ENCODE results near the gene KIF26A. TPM values are rescaled to one million over a fixed set of nuclear protein-coding genes. Genes with fewer than 3 reads are reported as not detected.

Gene KIF26A
- total and polyA plus RNA-seq, 2 of the 13 experiments (the other 11 are each of a cell fraction or from before 2014, with no cell fraction given) = not detected

DNA sequence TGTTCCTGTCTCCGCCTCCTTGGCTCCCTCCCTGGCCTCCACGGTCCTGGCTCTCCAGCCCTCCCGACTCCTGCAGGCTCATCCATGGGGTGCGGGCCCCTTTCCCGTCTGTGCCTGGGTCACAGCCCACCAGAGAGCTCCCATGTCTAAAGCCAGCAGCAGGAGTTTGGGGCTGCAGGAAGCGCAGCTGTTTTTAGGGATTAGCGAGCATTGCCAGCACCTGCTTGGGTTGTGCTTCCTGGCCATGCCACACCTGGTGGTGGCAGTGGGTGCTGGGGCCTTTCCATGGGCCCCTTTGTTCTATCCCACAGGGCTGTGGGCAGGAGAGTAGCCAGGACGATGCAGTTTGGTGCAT, 64.7 kb downstream of the KIF26A start:
- Histone ChIP-seq H4K20me1 (ENCODE audit: insufficient read depth, low read length) (no peaks in the 10 kb centered on the region), H3K9me3 (ENCODE audit: low read length) (no peaks in the 10 kb centered on the region), H3K9ac (ENCODE audit: insufficient read depth, low read depth, low read length) (no peak overlapping the region), H3K4me1 (ENCODE audit: insufficient read depth, low read length) (peaks cover 11% of the 10 kb centered on the region), H3K79me2 (ENCODE audit: insufficient read depth, low read length) (no peaks in the 10 kb centered on the region), H3K27ac (ENCODE audit: extremely low read length, insufficient read depth, low read length) (no peak overlapping the region), H3K27me3 (ENCODE audit: control insufficient read depth in 1 of 2, insufficient read depth in 2 of 2, low read length in 2 of 2) (peaks cover 5 to 17% of the 10 kb centered on the region in 2 experiments; a peak in 4 of 5 replicates), H3K36me3 (replicated peaks in 1 of 2; ENCODE audit: control insufficient read depth in 1 of 2, insufficient read depth in 2 of 2, low read length in 2 of 2) (no peaks in the 10 kb centered on the region), H3K4me2 (ENCODE audit: low read depth, low read length) (no peak overlapping the region), H2AFZ (ENCODE audit: low read length) (no peak overlapping the region), H3K4me3 (replicated peaks in 1 of 3; ENCODE audit: insufficient read depth in 1 of 3, low read depth in 2 of 3, low read length in 3 of 3) (no peak overlapping the region)
- ATAC-seq (no peak), FAIRE-seq (no peak), DNase-seq (ENCODE audit: low spot score) (no peak)
- BruUV-seq (replicated peaks) = no TSS peak
- in situ Hi-C loops (cut with HindIII; ENCODE audit: extremely low pct_ligation_motif_present, low pct_unique_long_range_greater_than_20kb) = no loop called here
- intact Hi-C loops (cut with micrococcal nuclease; ENCODE audit: unreplicated experiment) = no loop called here
- CTCF ChIA-PET (ENCODE audit: low intra/inter-chr PET ratio, low total read pairs) = no interaction called here
- POLR2A ChIA-PET = no interaction called here
- WGBS (ENCODE audit: low lambda C conversion rate) = 0% methylated on average over 3 of the region's 8 CpGs
- TF ChIP-seq ATF7 (IDR thresholded peaks at IDR 0.05) (no peak), ATF7 (CRISPR knock-in tag; IDR thresholded peaks at IDR 0.05) (no peak), DNMT3B (CRISPR knock-in tag; conservative IDR thresholded peaks at IDR 0.05) (no peak), ZNF644 (CRISPR knock-in tag; IDR thresholded peaks at IDR 0.05; ENCODE audit: low read depth) (no peak), NFE2 (CRISPR knock-in tag; IDR thresholded peaks at IDR 0.05) (no peak), SRF (IDR thresholded peaks at IDR 0.05; ENCODE audit: low read depth, low read length) (no peak), AHR (CRISPR knock-in tag; IDR thresholded peaks at IDR 0.05) (no peak), MAFK (conservative IDR thresholded peaks at IDR 0.05 in 1 of 2, IDR thresholded peaks at IDR 0.05 in 1 of 2; ENCODE audit: low read length in 2 of 2) (no peak), ATM (IDR thresholded peaks at IDR 0.05; ENCODE audit: borderline replicate concordance) (no peak), ZFY (CRISPR knock-in tag; IDR thresholded peaks at IDR 0.05) (no peak), NRL (CRISPR knock-in tag; IDR thresholded peaks at IDR 0.05; ENCODE audit: borderline replicate concordance) (no peak), ZNF678 (CRISPR knock-in tag; IDR thresholded peaks at IDR 0.05) (no peak)
- TF ChIP-seq, protein P1, sequence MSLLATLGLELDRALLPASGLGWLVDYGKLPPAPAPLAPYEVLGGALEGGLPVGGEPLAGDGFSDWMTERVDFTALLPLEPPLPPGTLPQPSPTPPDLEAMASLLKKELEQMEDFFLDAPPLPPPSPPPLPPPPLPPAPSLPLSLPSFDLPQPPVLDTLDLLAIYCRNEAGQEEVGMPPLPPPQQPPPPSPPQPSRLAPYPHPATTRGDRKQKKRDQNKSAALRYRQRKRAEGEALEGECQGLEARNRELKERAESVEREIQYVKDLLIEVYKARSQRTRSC (CRISPR knock-in tag; IDR thresholded peaks at IDR 0.05; ENCODE audit: low read depth) = no peak
- TF ChIP-seq, protein P2, sequence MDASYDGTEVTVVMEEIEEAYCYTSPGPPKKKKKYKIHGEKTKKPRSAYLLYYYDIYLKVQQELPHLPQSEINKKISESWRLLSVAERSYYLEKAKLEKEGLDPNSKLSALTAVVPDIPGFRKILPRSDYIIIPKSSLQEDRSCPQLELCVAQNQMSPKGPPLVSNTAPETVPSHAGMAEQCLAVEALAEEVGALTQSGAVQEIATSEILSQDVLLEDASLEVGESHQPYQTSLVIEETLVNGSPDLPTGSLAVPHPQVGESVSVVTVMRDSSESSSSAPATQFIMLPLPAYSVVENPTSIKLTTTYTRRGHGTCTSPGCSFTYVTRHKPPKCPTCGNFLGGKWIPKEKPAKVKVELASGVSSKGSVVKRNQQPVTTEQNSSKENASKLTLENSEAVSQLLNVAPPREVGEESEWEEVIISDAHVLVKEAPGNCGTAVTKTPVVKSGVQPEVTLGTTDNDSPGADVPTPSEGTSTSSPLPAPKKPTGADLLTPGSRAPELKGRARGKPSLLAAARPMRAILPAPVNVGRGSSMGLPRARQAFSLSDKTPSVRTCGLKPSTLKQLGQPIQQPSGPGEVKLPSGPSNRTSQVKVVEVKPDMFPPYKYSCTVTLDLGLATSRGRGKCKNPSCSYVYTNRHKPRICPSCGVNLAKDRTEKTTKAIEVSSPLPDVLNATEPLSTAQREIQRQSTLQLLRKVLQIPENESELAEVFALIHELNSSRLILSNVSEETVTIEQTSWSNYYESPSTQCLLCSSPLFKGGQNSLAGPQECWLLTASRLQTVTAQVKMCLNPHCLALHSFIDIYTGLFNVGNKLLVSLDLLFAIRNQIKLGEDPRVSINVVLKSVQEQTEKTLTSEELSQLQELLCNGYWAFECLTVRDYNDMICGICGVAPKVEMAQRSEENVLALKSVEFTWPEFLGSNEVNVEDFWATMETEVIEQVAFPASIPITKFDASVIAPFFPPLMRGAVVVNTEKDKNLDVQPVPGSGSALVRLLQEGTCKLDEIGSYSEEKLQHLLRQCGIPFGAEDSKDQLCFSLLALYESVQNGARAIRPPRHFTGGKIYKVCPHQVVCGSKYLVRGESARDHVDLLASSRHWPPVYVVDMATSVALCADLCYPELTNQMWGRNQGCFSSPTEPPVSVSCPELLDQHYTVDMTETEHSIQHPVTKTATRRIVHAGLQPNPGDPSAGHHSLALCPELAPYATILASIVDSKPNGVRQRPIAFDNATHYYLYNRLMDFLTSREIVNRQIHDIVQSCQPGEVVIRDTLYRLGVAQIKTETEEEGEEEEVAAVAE (CRISPR knock-in tag; IDR thresholded peaks at IDR 0.05; ENCODE audit: borderline replicate concordance) = no peak
- TF ChIP-seq, protein P3, sequence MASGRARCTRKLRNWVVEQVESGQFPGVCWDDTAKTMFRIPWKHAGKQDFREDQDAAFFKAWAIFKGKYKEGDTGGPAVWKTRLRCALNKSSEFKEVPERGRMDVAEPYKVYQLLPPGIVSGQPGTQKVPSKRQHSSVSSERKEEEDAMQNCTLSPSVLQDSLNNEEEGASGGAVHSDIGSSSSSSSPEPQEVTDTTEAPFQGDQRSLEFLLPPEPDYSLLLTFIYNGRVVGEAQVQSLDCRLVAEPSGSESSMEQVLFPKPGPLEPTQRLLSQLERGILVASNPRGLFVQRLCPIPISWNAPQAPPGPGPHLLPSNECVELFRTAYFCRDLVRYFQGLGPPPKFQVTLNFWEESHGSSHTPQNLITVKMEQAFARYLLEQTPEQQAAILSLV (CRISPR knock-in tag; IDR thresholded peaks at IDR 0.05; ENCODE audit: borderline replicate concordance) = no peak
- TF ChIP-seq, protein P4, sequence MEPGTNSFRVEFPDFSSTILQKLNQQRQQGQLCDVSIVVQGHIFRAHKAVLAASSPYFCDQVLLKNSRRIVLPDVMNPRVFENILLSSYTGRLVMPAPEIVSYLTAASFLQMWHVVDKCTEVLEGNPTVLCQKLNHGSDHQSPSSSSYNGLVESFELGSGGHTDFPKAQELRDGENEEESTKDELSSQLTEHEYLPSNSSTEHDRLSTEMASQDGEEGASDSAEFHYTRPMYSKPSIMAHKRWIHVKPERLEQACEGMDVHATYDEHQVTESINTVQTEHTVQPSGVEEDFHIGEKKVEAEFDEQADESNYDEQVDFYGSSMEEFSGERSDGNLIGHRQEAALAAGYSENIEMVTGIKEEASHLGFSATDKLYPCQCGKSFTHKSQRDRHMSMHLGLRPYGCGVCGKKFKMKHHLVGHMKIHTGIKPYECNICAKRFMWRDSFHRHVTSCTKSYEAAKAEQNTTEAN (CRISPR knock-in tag; conservative IDR thresholded peaks at IDR 0.05) = no peak
- TF ChIP-seq, protein P5, sequence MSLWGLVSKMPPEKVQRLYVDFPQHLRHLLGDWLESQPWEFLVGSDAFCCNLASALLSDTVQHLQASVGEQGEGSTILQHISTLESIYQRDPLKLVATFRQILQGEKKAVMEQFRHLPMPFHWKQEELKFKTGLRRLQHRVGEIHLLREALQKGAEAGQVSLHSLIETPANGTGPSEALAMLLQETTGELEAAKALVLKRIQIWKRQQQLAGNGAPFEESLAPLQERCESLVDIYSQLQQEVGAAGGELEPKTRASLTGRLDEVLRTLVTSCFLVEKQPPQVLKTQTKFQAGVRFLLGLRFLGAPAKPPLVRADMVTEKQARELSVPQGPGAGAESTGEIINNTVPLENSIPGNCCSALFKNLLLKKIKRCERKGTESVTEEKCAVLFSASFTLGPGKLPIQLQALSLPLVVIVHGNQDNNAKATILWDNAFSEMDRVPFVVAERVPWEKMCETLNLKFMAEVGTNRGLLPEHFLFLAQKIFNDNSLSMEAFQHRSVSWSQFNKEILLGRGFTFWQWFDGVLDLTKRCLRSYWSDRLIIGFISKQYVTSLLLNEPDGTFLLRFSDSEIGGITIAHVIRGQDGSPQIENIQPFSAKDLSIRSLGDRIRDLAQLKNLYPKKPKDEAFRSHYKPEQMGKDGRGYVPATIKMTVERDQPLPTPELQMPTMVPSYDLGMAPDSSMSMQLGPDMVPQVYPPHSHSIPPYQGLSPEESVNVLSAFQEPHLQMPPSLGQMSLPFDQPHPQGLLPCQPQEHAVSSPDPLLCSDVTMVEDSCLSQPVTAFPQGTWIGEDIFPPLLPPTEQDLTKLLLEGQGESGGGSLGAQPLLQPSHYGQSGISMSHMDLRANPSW (CRISPR knock-in tag; IDR thresholded peaks at IDR 0.05; ENCODE audit: borderline replicate concordance) = no peak

All from HepG2 (cell line).